SU-DHL-6 (cell line): Measurements from ENCODE around the gene ARF4.

Experiments used
- CTCF ChIP-seq: fragments of 200-600 bp; sonication (generic); IDR thresholded peaks from one replicate; pipeline ENCODE4 v1.5.1; 2017; ENCODE audit warnings: antibody characterized with exemption, mild to moderate bottlenecking, low read length, moderate library complexity; ENCODE audit not compliant: insufficient read depth, poor library complexity, severe bottlenecking
- EZH2phosphoT487 ChIP-seq: fragments of 200-600 bp; sonication (generic), shearing (Covaris generic); conservative IDR thresholded peaks from 2 replicates; pipeline ENCODE4 v1.6.1; 2018; ENCODE audit warnings: mild to moderate bottlenecking, antibody characterized with exemption, low read length, moderate library complexity, mixed read lengths

GRCh38 chr3:57569859-57570450 lies 27.2 kb downstream of the ARF4 start:
- no peak for TF ChIP-seq CTCF
- TF ChIP-seq EZH2phosphoT487 = no peak
